ENCODE data around the gene DRGX. TPM values are rescaled to one million over a fixed set of nuclear protein-coding genes. Genes with fewer than 3 reads are reported as not detected.

DRGX gene
- polyA plus RNA-seq, 1 donor from 2014 or later: not detected

- Histone ChIP-seq H3F3A (ENCODE audit: insufficient read depth, low read length, poor library complexity, severe bottlenecking) (no peaks in the 10 kb centered on the region), H3K4me2 (ENCODE audit: low read length) (no peak overlapping the region), H3K27me3 (ENCODE audit: insufficient read depth, low read depth, low read length) (no peaks in the 10 kb centered on the region), H3K9me2 (ENCODE audit: insufficient read depth, low read length) (no peaks in the 10 kb centered on the region), H3K9me3 (ENCODE audit: low read length) (no peaks in the 10 kb centered on the region), H3K36me3 (ENCODE audit: insufficient read depth, low read length) (no peaks in the 10 kb centered on the region), H3K79me2 (replicated peaks; ENCODE audit: insufficient read depth, low read length) (no peaks in the 10 kb centered on the region), H3K9ac (ENCODE audit: low read length) (no peak overlapping the region), H2AFZ (ENCODE audit: low read depth, low read length) (no peak overlapping the region), H3K4me3 (ENCODE audit: low read length) (no peak overlapping the region), H3K27ac (ENCODE audit: low read length) (no peak overlapping the region), H4K20me1 (ENCODE audit: insufficient read depth) (no peaks in the 10 kb centered on the region)
- TF ChIP-seq REST (IDR thresholded peaks at IDR 0.05; ENCODE audit: borderline replicate concordance) (no peak), CTCF (IDR thresholded peaks at IDR 0.05; ENCODE audit: poor library complexity, severe bottlenecking) (no peak), POLR2AphosphoS5 (IDR thresholded peaks at IDR 0.05) (no peak), MXI1 (conservative IDR thresholded peaks at IDR 0.05; ENCODE audit: poor library complexity, severe bottlenecking) (no peak), TAF1 (IDR thresholded peaks at IDR 0.05; ENCODE audit: low read depth) (no peak), EZH2 (IDR thresholded peaks at IDR 0.05; ENCODE audit: borderline replicate concordance, insufficient read depth, low read length, poor library complexity, severe bottlenecking) (no peak), EP300 (conservative IDR thresholded peaks at IDR 0.05; ENCODE audit: poor library complexity, severe bottlenecking) (no peak), SMC3 (conservative IDR thresholded peaks at IDR 0.05; ENCODE audit: poor library complexity) (no peak), RAD21 (conservative IDR thresholded peaks at IDR 0.05) (no peak)
Measured at GRCh38 chr10:49375611-49376010, 20.3 kb downstream of the DRGX start.

DNA sequence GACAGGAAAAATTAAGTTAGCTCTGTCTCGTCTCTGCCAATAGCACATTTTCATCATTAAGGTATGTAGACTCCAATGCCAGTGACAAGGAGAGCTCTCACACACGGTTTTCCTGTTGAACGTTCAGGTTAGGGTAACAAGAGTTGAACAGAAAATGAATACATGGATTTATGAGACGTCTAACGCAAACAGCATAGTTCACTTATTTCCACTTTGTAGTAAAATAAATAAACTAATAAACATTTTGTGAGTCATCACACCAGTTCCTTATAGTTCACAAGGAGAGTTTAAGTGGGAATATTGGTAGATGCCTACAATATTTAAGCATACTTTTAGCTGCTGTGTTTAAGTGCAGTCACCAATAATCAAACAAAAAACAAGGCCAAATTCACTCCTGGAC, 21.1 kb downstream of the DRGX start:
- no peaks in the 10 kb centered on the region for H3K27me3 ChIP-seq (ENCODE audit: insufficient read depth, low read depth, low read length)
- TF ChIP-seq POLR2AphosphoS5 (IDR thresholded peaks at IDR 0.05) (no peak), CTCF (IDR thresholded peaks at IDR 0.05; ENCODE audit: poor library complexity, severe bottlenecking) (no peak), EP300 (conservative IDR thresholded peaks at IDR 0.05; ENCODE audit: poor library complexity, severe bottlenecking) (no peak), EZH2 (IDR thresholded peaks at IDR 0.05; ENCODE audit: borderline replicate concordance, insufficient read depth, low read length, poor library complexity, severe bottlenecking) (no peak), REST (IDR thresholded peaks at IDR 0.05; ENCODE audit: borderline replicate concordance) (no peak), RAD21 (conservative IDR thresholded peaks at IDR 0.05) (no peak), SMC3 (conservative IDR thresholded peaks at IDR 0.05; ENCODE audit: poor library complexity) (no peak), TAF1 (IDR thresholded peaks at IDR 0.05; ENCODE audit: low read depth) (no peak), MXI1 (conservative IDR thresholded peaks at IDR 0.05; ENCODE audit: poor library complexity, severe bottlenecking) (no peak)

More for the DNA sequence above, 21.1 kb downstream of the DRGX start:
- no peak overlapping the region for H3K27ac ChIP-seq (ENCODE audit: low read length)
- no peaks in the 10 kb centered on the region for H3K9me3 ChIP-seq (ENCODE audit: low read length)
- H3K36me3 ChIP-seq (ENCODE audit: insufficient read depth, low read length): no peaks in the 10 kb centered on the region
- no peaks in the 10 kb centered on the region for H3K79me2 ChIP-seq (replicated peaks; ENCODE audit: insufficient read depth, low read length)
- no peak overlapping the region for H2AFZ ChIP-seq (ENCODE audit: low read depth, low read length)
- no peak overlapping the region for H3K4me2 ChIP-seq (ENCODE audit: low read length)
- no peaks in the 10 kb centered on the region for H4K20me1 ChIP-seq (ENCODE audit: insufficient read depth)
- H3K9me2 ChIP-seq (ENCODE audit: insufficient read depth, low read length): no peaks in the 10 kb centered on the region
- no peak overlapping the region for H3K9ac ChIP-seq (ENCODE audit: low read length)
- no peak overlapping the region for H3K4me3 ChIP-seq (ENCODE audit: low read length)
- H3F3A ChIP-seq (ENCODE audit: insufficient read depth, low read length, poor library complexity, severe bottlenecking): no peaks in the 10 kb centered on the region
